Transverse colon (tissue), 4 donors: ENCODE results near the gene MINDY4B.

Experiments
- POLR2A ChIP-seq: fragments of 450-650 bp; IDR thresholded peaks from one replicate; pipeline ENCODE4 v1.6.1; 2016; ENCODE audit warnings: antibody characterized with exemption, mild to moderate bottlenecking, moderate library complexity
- POLR2AphosphoS5 ChIP-seq, 3 donors: sonication (generic); formaldehyde crosslinking; IDR thresholded peaks; one replicate each; pipeline ENCODE4 v1.6.1; 2016; ENCODE audit warnings: antibody characterized with exemption in 3 of 3
- TF ChIP-seq, protein P1 (sequence below), 5 experiments: fragments of 200-600 bp in 3 of 5; fragments of 450-650 bp in 2 of 5; sonication (generic) in 3 of 5; IDR thresholded peaks; 1 replicate in 2 of 5; 2 replicates in 3 of 5; pipeline ENCODE4 v1.5.1; 2016 to 2017; ENCODE audit warnings: antibody characterized with exemption in 5 of 5, inconsistent platforms in 3 of 5, mild to moderate bottlenecking in 2 of 5, moderate library complexity in 1 of 5

DNA sequence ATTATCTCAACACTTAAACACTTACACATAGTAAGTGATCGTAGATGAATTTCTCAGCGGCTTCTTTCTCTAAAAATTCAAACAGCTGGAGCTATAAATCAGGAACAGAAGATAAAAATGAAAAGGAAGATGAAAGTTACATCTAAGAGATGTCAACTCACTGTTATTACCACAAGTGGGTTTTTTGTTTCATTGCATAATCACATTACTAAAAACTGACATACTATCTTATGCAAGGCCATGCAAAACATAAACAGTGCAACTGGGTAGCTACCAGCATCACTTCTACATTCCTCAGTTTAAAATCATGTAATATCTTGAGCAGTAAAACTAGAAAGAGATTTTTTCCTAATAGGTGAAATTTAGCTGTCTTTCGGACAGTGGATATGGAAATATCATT, 14.9 kb downstream of the MINDY4B start:
- TF ChIP-seq, protein P1, sequence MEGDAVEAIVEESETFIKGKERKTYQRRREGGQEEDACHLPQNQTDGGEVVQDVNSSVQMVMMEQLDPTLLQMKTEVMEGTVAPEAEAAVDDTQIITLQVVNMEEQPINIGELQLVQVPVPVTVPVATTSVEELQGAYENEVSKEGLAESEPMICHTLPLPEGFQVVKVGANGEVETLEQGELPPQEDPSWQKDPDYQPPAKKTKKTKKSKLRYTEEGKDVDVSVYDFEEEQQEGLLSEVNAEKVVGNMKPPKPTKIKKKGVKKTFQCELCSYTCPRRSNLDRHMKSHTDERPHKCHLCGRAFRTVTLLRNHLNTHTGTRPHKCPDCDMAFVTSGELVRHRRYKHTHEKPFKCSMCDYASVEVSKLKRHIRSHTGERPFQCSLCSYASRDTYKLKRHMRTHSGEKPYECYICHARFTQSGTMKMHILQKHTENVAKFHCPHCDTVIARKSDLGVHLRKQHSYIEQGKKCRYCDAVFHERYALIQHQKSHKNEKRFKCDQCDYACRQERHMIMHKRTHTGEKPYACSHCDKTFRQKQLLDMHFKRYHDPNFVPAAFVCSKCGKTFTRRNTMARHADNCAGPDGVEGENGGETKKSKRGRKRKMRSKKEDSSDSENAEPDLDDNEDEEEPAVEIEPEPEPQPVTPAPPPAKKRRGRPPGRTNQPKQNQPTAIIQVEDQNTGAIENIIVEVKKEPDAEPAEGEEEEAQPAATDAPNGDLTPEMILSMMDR (IDR thresholded peaks at IDR 0.05): no peak
- TF ChIP-seq POLR2A (no peak), POLR2AphosphoS5 (IDR thresholded peaks at IDR 0.05) (no peak)
